Tibial nerve (tissue), 4 donors: ENCODE measurements around the gene FOXJ3. TPM values are rescaled to one million over a fixed set of nuclear protein-coding genes. Genes with fewer than 3 reads are reported as not detected.

Experiments
- DNase-seq, 2 donors: peaks; one replicate each; pipeline ENCODE4 v3.0.0-alpha.2; 2019; ENCODE audit warnings: low spot score in 2 of 2
- H3K27ac ChIP-seq, 4 donors: fragments of 200-600 bp; sonication (generic) in 3 of 4; one replicate each; pipeline ENCODE4 v1.5.1; 2017 to 2019; ENCODE audit warnings: mild to moderate bottlenecking in 1 of 4
- H3K27me3 ChIP-seq, 2 donors: fragments of 200-600 bp; sonication (generic) in 1 of 2; one replicate each; pipeline versions ENCODE4 v1.5.1 to v1.6.0; 2017 to 2019
- H3K36me3 ChIP-seq, 3 donors: fragments of 200-600 bp; sonication (generic); one replicate each; pipeline ENCODE4 v1.5.1; 2018 to 2019
- H3K4me1 ChIP-seq, 4 donors: fragments of 200-600 bp; sonication (generic) in 3 of 4; one replicate each; pipeline ENCODE4 v1.5.1; 2017 to 2019
- H3K4me3 ChIP-seq, 4 donors: fragments of 200-600 bp; sonication (generic) in 3 of 4; one replicate each; pipeline ENCODE4 v1.5.1; 2017 to 2019; ENCODE audit warnings: mild to moderate bottlenecking in 1 of 4, moderate library complexity in 1 of 4
- H3K9me3 ChIP-seq, 4 donors: fragments of 200-600 bp; sonication (generic) in 3 of 4; one replicate each; pipeline ENCODE4 v1.5.1; 2017 to 2019
- EP300 ChIP-seq, 2 donors: sonication (generic); formaldehyde crosslinking; IDR thresholded peaks; one replicate each; pipeline ENCODE4 v1.6.1; 2017; ENCODE audit warnings: antibody characterized with exemption in 2 of 2, mild to moderate bottlenecking in 1 of 2
- POLR2A ChIP-seq, 2 donors: fragments of 450-650 bp; IDR thresholded peaks; one replicate each; pipeline ENCODE4 v1.6.1; 2017; ENCODE audit warnings: antibody characterized with exemption in 2 of 2, mild to moderate bottlenecking in 2 of 2, moderate library complexity in 2 of 2
- WGBS, 2 donors: methylation state at CpG; one replicate each; pipeline ENCODE4 v1.1.5; 2018; 5-methylcytosine and 5-hydroxymethylcytosine counted together
- total RNA-seq, 4 donors: library from RNA; depleted of rRNA; stranded (reverse); fragments of >200 nt; gene quantifications; one replicate each; pipeline ENCODE4 v1.1.0, GENCODE V29; 2016
- TF ChIP-seq, protein P1 (sequence below), 5 experiments: fragments of 200-600 bp in 3 of 5; fragments of 450-650 bp in 2 of 5; sonication (generic) in 3 of 5; IDR thresholded peaks; one replicate each; pipeline ENCODE4 v1.5.1; 2016 to 2019; ENCODE audit warnings: antibody characterized with exemption in 5 of 5, mild to moderate bottlenecking in 3 of 5, moderate library complexity in 2 of 5

Gene FOXJ3
- total RNA-seq, 4 donors from 2014 or later: 42.7 to 68.1 (median 64.5) TPM

DNA sequence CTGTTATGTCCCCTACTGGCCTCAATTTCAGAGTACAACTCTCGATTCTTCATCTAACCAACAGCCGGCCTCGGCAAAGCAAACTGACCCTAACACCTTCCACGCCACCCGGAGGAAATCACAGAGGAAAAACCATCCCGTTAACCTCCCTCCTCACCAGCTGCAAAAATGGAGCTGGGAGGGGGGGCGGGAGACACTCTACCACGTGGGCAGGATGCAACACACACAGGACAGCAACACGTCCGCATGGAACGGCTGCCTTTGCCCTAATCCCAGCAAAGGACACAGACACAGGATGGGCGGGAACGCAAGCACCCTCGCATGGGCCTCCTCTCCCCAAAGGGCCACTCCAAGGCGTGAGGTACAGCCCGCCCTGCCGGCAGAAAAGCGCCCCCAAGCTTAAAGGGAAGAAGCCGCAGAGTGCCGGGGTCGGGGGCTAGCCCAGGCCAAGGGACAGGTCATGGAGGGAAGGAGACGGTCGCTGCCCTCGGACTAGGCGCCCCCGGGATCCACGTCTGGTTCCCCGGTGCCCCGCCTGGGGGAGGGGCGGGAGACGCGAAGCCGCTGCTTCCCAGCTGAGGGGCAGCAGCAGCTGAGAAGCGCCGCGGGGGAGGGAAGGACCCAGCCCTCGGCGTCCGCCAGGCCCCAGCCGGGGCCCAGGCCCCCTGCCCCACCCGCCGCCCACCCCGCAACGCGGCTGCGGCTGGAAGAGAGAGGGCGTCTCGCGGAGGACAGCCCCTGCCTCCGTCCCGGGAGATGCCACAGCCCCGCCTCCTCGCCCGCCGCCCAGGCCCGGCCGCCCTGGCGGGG, 590 bp downstream of the FOXJ3 start:
- WGBS, 2 donors: 1 to 2% methylated on average over 14 to 39 of the region's 58 CpGs
- Histone ChIP-seq H3K4me1 (peaks cover 0 to 50% (median 6%) of the 10 kb centered on the region in 4 donors), H3K36me3 (no peaks in the 10 kb centered on the region), H3K27ac (peak overlapping the region; percentile 81 to 91 (median 90)), H3K27me3 (no peaks in the 10 kb centered on the region), H3K4me3 (peak overlapping the region; percentile 76 to 97 (median 90)), H3K9me3 (no peaks in the 10 kb centered on the region)
- TF ChIP-seq POLR2A (IDR thresholded peaks at IDR 0.05) (no peak), EP300 (IDR thresholded peaks at IDR 0.05) (peak in 1 of 2 donors; percentile 39)
- TF ChIP-seq, protein P1, sequence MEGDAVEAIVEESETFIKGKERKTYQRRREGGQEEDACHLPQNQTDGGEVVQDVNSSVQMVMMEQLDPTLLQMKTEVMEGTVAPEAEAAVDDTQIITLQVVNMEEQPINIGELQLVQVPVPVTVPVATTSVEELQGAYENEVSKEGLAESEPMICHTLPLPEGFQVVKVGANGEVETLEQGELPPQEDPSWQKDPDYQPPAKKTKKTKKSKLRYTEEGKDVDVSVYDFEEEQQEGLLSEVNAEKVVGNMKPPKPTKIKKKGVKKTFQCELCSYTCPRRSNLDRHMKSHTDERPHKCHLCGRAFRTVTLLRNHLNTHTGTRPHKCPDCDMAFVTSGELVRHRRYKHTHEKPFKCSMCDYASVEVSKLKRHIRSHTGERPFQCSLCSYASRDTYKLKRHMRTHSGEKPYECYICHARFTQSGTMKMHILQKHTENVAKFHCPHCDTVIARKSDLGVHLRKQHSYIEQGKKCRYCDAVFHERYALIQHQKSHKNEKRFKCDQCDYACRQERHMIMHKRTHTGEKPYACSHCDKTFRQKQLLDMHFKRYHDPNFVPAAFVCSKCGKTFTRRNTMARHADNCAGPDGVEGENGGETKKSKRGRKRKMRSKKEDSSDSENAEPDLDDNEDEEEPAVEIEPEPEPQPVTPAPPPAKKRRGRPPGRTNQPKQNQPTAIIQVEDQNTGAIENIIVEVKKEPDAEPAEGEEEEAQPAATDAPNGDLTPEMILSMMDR (IDR thresholded peaks at IDR 0.05): peak in 1 of 5 experiments; percentile 9
- DNase-seq: peak in 1 of 2 donors; percentile 27

DNA sequence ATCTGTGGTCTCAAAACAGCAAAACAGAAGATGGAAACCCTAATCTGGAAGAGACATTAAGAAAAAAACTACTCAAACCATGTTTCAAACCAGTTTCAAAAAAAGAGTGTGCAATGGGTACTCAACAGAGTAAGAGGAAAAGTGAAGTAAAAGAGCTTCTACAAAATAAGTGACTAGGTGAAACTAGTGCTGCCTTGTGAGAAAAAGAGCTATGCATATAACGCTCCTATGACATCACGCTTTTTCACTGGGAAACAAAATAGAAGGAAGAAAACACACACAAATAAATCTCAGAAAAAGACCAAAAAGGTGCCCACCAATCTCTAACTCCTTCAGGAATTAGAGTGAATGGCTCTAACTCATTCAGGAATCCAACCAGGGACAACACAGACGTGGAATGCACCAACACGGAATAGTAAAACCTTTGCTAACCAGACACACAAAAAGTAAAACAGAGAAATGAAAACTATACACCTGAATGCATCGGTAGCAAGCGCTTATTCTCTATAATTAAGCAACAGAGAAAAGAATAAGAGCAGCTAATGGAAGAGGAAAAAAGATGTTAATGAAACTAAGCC, 1.3 kb downstream of the FOXJ3 start:
- peaks cover 0 to 56% (median 6%) of the 10 kb centered on the region in 4 donors for H3K4me1 ChIP-seq
- H3K27ac ChIP-seq: peak overlapping the region; percentile 81 to 91 (median 90)

DNA sequence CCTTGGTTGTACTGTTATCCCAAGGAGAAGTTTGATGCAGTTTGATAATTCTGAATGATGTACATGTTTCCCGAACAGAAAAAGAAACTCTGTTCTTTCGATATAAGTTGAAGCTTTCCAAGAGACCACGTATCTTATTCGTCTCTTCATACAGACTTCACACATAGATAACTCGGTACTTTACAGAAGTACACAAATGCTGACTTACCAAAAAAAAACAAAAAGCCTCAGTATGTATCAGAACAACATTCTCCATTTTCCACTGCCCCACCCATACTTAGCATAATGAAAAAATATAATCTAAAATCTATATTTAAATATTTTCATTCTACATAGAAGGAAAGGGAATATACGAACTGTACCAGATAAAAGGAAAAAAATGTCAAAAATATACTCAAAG, 2.2 kb downstream of the FOXJ3 start:
- Histone ChIP-seq H3K4me1 (peaks cover 0 to 61% (median 9%) of the 10 kb centered on the region in 4 donors), H3K9me3 (no peaks in the 10 kb centered on the region), H3K27ac (peak overlapping the region in 2 of 4 donors; percentile 16 to 91), H3K4me3 (no peak overlapping the region), H3K27me3 (no peaks in the 10 kb centered on the region), H3K36me3 (no peaks in the 10 kb centered on the region)
- WGBS, 2 donors: 58 to 61% methylated on average over 6 of the region's 6 CpGs
- TF ChIP-seq EP300 (IDR thresholded peaks at IDR 0.05) (no peak), POLR2A (IDR thresholded peaks at IDR 0.05) (no peak)
- TF ChIP-seq, protein P1 (IDR thresholded peaks at IDR 0.05): no peak
- no peak for DNase-seq

More for the DNA sequence above, 1.3 kb downstream of the FOXJ3 start:
- Histone ChIP-seq H3K36me3 (no peaks in the 10 kb centered on the region), H3K27me3 (no peaks in the 10 kb centered on the region), H3K4me3 (peak overlapping the region; percentile 76 to 97 (median 90)), H3K9me3 (no peaks in the 10 kb centered on the region)
- no peak for DNase-seq
- 2 to 3% methylated on average over 6 of the region's 6 CpGs for WGBS, 2 donors
- TF ChIP-seq EP300 (IDR thresholded peaks at IDR 0.05) (no peak), POLR2A (IDR thresholded peaks at IDR 0.05) (no peak)
- TF ChIP-seq, protein P1 (IDR thresholded peaks at IDR 0.05): no peak

DNA sequence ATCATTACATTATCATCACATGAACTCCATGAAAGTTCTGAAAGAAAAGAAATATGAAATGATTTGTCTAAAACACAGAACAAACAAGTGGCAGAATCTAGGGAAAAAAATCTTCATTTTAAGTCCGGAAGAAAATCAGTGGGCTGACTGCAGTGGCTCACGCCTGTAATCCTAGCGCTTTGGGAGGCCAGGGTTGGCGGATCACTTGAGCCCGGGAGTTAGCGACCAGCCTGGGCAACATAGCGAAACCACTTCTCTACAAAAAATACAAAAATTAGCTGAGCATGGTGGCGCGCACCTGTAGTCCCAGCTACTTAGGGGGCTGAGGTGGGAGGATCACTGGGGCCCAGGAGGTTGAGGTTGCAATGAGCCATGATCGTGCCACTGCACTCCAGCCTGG, 4.8 kb downstream of the FOXJ3 start:
- Histone ChIP-seq H3K36me3 (no peaks in the 10 kb centered on the region), H3K4me3 (no peak overlapping the region), H3K4me1 (peaks cover 0 to 77% (median 21%) of the 10 kb centered on the region in 4 donors), H3K27ac (no peak overlapping the region), H3K27me3 (no peaks in the 10 kb centered on the region), H3K9me3 (no peaks in the 10 kb centered on the region)
- no peak for DNase-seq
- TF ChIP-seq EP300 (IDR thresholded peaks at IDR 0.05) (no peak), POLR2A (IDR thresholded peaks at IDR 0.05) (no peak)
- TF ChIP-seq, protein P1 (IDR thresholded peaks at IDR 0.05): no peak
- WGBS, 2 donors: 94 to 95% methylated on average over 10 of the region's 10 CpGs
